ENCODE data around the gene KDM6A.

Gene KDM6A

GRCh38 chrX:44980403-44980802 lies 107.4 kb downstream of the KDM6A start:
- no peak for DNase-seq (ENCODE audit: extremely low read depth, low read depth)
- TF ChIP-seq, protein P1, sequence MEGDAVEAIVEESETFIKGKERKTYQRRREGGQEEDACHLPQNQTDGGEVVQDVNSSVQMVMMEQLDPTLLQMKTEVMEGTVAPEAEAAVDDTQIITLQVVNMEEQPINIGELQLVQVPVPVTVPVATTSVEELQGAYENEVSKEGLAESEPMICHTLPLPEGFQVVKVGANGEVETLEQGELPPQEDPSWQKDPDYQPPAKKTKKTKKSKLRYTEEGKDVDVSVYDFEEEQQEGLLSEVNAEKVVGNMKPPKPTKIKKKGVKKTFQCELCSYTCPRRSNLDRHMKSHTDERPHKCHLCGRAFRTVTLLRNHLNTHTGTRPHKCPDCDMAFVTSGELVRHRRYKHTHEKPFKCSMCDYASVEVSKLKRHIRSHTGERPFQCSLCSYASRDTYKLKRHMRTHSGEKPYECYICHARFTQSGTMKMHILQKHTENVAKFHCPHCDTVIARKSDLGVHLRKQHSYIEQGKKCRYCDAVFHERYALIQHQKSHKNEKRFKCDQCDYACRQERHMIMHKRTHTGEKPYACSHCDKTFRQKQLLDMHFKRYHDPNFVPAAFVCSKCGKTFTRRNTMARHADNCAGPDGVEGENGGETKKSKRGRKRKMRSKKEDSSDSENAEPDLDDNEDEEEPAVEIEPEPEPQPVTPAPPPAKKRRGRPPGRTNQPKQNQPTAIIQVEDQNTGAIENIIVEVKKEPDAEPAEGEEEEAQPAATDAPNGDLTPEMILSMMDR (IDR thresholded peaks at IDR 0.05; ENCODE audit: low read depth, low read length, missing control alignments): no peak
- no peak overlapping the region for H3K4me3 ChIP-seq (replicated peaks; ENCODE audit: low read depth, low read length)

GRCh38 chrX:44980883-44981282 lies 107.9 kb downstream of the KDM6A start:
- TF ChIP-seq, protein P1 (IDR thresholded peaks at IDR 0.05; ENCODE audit: low read depth, low read length, missing control alignments): no peak
- H3K4me3 ChIP-seq (replicated peaks; ENCODE audit: low read depth, low read length): no peak overlapping the region
- DNase-seq (ENCODE audit: extremely low read depth, low read depth): no peak

DNA sequence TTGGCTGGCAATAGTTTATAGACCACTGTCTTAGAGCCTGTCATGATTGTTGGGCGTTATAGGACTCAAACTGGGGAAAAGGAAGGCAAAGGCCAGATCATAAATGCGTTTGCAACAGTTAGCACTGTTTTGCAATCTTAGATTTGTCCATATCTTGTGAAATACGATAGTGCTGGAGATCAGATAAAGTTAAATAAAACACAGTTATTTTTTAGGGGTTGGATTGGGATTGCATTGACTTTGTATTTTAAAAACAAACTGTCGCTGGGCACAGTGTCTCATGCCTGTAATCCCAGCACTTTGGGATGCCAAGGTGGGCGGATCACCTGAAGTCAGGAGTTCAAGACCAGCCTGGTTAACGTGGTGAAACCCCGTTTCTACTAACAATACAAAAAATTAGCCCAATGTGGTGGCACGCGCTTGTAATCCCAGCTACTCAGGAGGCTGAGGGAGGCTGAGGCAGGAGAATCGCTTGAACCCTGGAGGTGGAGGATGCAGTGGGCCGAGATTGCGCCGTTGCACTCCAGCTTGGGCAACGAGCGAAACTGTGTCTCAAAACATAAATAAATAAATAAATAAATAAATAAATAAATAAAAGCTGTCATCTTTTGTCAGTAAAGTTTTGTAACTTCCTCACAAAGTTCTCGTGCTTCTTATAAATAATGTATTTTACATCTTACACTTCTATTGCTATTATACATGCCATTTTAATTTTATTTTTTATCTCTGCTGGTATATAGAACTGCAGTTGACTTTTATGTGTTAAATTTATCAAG lies 117.2 kb downstream of the KDM6A start:
- no peak for DNase-seq (ENCODE audit: extremely low read depth, low read depth)
- TF ChIP-seq, protein P1 (IDR thresholded peaks at IDR 0.05; ENCODE audit: low read depth, low read length, missing control alignments): no peak

DNA sequence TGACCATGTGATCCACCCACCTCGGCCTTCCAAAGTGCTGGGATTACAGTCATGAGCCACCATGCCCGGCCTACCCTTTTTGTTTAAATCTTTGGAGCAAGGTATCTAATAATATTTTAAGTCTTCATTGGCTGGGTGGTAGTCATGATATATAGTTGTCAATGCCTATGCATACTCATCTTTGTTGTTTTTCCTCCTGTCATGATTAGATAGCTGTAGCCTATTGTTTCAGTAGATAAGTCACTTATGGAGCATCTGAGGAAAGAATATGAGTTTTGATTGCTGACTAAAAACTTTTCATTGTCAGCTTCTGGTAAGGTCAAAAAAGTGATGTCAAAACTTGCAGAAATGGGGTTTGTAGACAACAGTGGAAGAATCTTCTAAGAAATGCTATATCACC lies 119.8 kb downstream of the KDM6A start:
- DNase-seq (ENCODE audit: extremely low read depth, low read depth): no peak
- TF ChIP-seq, protein P1 (IDR thresholded peaks at IDR 0.05; ENCODE audit: low read depth, low read length, missing control alignments): no peak
- no peak overlapping the region for H3K4me3 ChIP-seq (replicated peaks; ENCODE audit: low read depth, low read length)

More for the DNA sequence above, 117.2 kb downstream of the KDM6A start:
- no peak overlapping the region for H3K4me3 ChIP-seq (replicated peaks; ENCODE audit: low read depth, low read length)

DNA sequence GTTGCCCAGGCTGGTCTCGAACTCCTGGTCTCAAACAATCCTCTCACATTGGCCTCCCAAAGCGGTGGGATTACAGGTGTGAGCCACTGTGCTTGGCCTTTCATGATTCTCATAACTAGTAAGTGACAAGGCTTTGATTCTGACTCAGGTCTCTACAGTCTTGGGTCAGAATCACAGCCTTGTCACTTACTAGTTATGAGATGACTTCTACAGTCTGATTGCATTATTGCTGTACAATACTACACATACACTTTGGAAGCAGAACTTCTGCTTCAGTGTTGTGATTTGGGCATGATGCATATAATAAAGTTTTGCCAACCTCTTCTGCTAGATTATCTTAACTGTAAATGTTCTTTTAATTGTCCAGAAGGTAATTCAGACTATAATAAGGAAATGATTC lies 123.3 kb downstream of the KDM6A start:
- TF ChIP-seq, protein P1 (IDR thresholded peaks at IDR 0.05; ENCODE audit: low read depth, low read length, missing control alignments): no peak

GRCh38 chrX:44997282-44997812 lies 124.4 kb downstream of the KDM6A start:
- TF ChIP-seq, protein P1 (IDR thresholded peaks at IDR 0.05; ENCODE audit: low read depth, low read length, missing control alignments): no peak
- no peak overlapping the region for H3K4me3 ChIP-seq (replicated peaks; ENCODE audit: low read depth, low read length)
- no peak for DNase-seq (ENCODE audit: extremely low read depth, low read depth)

More for the DNA sequence above, 123.3 kb downstream of the KDM6A start:
- DNase-seq (ENCODE audit: extremely low read depth, low read depth): no peak
- H3K4me3 ChIP-seq (replicated peaks; ENCODE audit: low read depth, low read length): no peak overlapping the region

All from HFF-Myc (cell line).